OCI-LY3 (cell line): ENCODE results near the gene CNTNAP2.

Experiments used
- CTCF ChIP-seq: fragments of 200-600, 300-600 bp; sonication (generic); IDR thresholded peaks from 2 replicates; pipeline ENCODE4 v1.5.1; 2014; ENCODE audit warnings: antibody characterized with exemption, low read length, low read depth
- EZH2phosphoT487 ChIP-seq: fragments of 200-600 bp; shearing (Covaris generic); IDR thresholded peaks from 2 replicates; pipeline ENCODE4 v1.6.1; 2018; ENCODE audit warnings: antibody characterized with exemption, mixed run types, low read depth

- TF ChIP-seq CTCF (no peak), EZH2phosphoT487 (no peak)
Observed at GRCh38 chr7:146494952-146495596, 378.5 kb downstream of the CNTNAP2 start.
